GM12892 (cell line): ENCODE measurements around the gene FRS3.

Experiments
- POLR2A ChIP-seq: IDR thresholded peaks from 2 replicates; pipeline ENCODE4 v1.6.1; 2011; ENCODE audit warnings: low read depth, low read length, control low read depth
- POLR2AphosphoS5 ChIP-seq: IDR thresholded peaks from 2 replicates; pipeline ENCODE4 v1.6.1; 2011; ENCODE audit warnings: low read depth, low read length, control low read depth
- TAF1 ChIP-seq: IDR thresholded peaks from 2 replicates; pipeline ENCODE4 v1.6.1; 2011; ENCODE audit warnings: low read depth, mild to moderate bottlenecking, control low read depth, low read length, borderline replicate concordance

- no peak for TF ChIP-seq POLR2A
- TF ChIP-seq TAF1, result no peak
- no peak for TF ChIP-seq POLR2AphosphoS5
Measured at GRCh38 chr6:41821266-41821665, 41.6 kb upstream of the FRS3 start.
